ENCODE data around the gene SLC4A1. TPM values are rescaled to one million over a fixed set of nuclear protein-coding genes. Genes with fewer than 3 reads are reported as not detected.

Gene SLC4A1
- total RNA-seq, 1 experiment from 2014 or later: 0.22 TPM

GRCh38 chr17:44258811-44259351, 9.1 kb downstream of the SLC4A1 start:
- Histone ChIP-seq H4K20me1 (ENCODE audit: insufficient read depth) (no peaks in the 10 kb centered on the region), H3K36me3 (ENCODE audit: control insufficient read depth in 1 of 2, insufficient read depth in 2 of 2, low read length in 2 of 2) (no peaks in the 10 kb centered on the region), H3K4me1 (ENCODE audit: control insufficient read depth in 1 of 2, insufficient read depth in 2 of 2, low read length in 2 of 2) (no peaks in the 10 kb centered on the region), H3K9me3 (ENCODE audit: control insufficient read depth in 1 of 2, insufficient read depth in 1 of 2, low read depth in 1 of 2, low read length in 2 of 2) (no peaks in the 10 kb centered on the region), H3K79me2 (ENCODE audit: insufficient read depth, low read length) (no peaks in the 10 kb centered on the region), H3K4me3 (replicated peaks in 1 of 2; ENCODE audit: low read depth in 1 of 2, low read length in 2 of 2) (no peak overlapping the region), H2AFZ (ENCODE audit: low read depth, low read length, poor library complexity, severe bottlenecking) (no peak overlapping the region), H3K27me3 (ENCODE audit: insufficient read depth, low read length) (peaks cover 4% of the 10 kb centered on the region), H3K27ac (ENCODE audit: low read depth, low read length) (no peak overlapping the region; the same call in 1 of the 2 replicates), H3K9ac (ENCODE audit: low read length) (no peak overlapping the region), H3K9me2 (ENCODE audit: insufficient read depth) (no peaks in the 10 kb centered on the region), H3K4me2 (ENCODE audit: low read length) (no peak overlapping the region)
- peak; percentile 23; the same call in 1 of the 2 replicates for ATAC-seq
- no TSS peak for BruUV-seq (replicated peaks)
- ChIA-PET RAD21 (ENCODE audit: low non-redundant PET in 1 of 2, low total read pairs in 2 of 2, uncharacterized antibody in 2 of 2, unreplicated experiment in 2 of 2) (no interaction called here), POLR2A (no interaction called here), CTCF (no interaction called here)
- intact Hi-C loops (cut with micrococcal nuclease): no loop called here
- TF ChIP-seq JUND (IDR thresholded peaks at IDR 0.05) (no peak), FOSL1 (IDR thresholded peaks at IDR 0.05; ENCODE audit: low read depth) (no peak), POLR2A (IDR thresholded peaks at IDR 0.05; ENCODE audit: borderline replicate concordance, extremely low read depth, insufficient read depth, insufficient read length) (no peak)
- TF ChIP-seq, protein P1, sequence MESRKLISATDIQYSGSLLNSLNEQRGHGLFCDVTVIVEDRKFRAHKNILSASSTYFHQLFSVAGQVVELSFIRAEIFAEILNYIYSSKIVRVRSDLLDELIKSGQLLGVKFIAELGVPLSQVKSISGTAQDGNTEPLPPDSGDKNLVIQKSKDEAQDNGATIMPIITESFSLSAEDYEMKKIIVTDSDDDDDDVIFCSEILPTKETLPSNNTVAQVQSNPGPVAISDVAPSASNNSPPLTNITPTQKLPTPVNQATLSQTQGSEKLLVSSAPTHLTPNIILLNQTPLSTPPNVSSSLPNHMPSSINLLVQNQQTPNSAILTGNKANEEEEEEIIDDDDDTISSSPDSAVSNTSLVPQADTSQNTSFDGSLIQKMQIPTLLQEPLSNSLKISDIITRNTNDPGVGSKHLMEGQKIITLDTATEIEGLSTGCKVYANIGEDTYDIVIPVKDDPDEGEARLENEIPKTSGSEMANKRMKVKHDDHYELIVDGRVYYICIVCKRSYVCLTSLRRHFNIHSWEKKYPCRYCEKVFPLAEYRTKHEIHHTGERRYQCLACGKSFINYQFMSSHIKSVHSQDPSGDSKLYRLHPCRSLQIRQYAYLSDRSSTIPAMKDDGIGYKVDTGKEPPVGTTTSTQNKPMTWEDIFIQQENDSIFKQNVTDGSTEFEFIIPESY (IDR thresholded peaks at IDR 0.05; ENCODE audit: extremely low read depth, insufficient replicate concordance, low read length): no peak
- no peak for DNase-seq (ENCODE audit: low read depth, low spot score)

GRCh38 chr17:44257815-44258760, 9.8 kb downstream of the SLC4A1 start:
- DNase-seq (ENCODE audit: low read depth, low spot score): no peak
- H3K79me2 ChIP-seq (ENCODE audit: insufficient read depth, low read length): no peaks in the 10 kb centered on the region
- H3K9me3 ChIP-seq (ENCODE audit: control insufficient read depth in 1 of 2, insufficient read depth in 1 of 2, low read depth in 1 of 2, low read length in 2 of 2): no peaks in the 10 kb centered on the region
- POLR2A ChIA-PET: no interaction called here
- ATAC-seq: no peak
- H3K4me1 ChIP-seq (ENCODE audit: control insufficient read depth in 1 of 2, insufficient read depth in 2 of 2, low read length in 2 of 2): no peaks in the 10 kb centered on the region
- H2AFZ ChIP-seq (ENCODE audit: low read depth, low read length, poor library complexity, severe bottlenecking): no peak overlapping the region
- intact Hi-C loops (cut with micrococcal nuclease): no loop called here
- no peak overlapping the region for H3K27ac ChIP-seq (ENCODE audit: low read depth, low read length)
- H3K9me2 ChIP-seq (ENCODE audit: insufficient read depth): no peaks in the 10 kb centered on the region
- H3K4me3 ChIP-seq (replicated peaks in 1 of 2; ENCODE audit: low read depth in 1 of 2, low read length in 2 of 2): no peak overlapping the region
- H3K27me3 ChIP-seq (ENCODE audit: insufficient read depth, low read length): peaks cover 4% of the 10 kb centered on the region
- BruUV-seq (replicated peaks): no TSS peak
- H3K4me2 ChIP-seq (ENCODE audit: low read length): no peak overlapping the region
- H3K36me3 ChIP-seq (ENCODE audit: control insufficient read depth in 1 of 2, insufficient read depth in 2 of 2, low read length in 2 of 2): no peaks in the 10 kb centered on the region
- H4K20me1 ChIP-seq (ENCODE audit: insufficient read depth): no peaks in the 10 kb centered on the region
- TF ChIP-seq YY1 (IDR thresholded peaks at IDR 0.05; ENCODE audit: extremely low read depth, insufficient replicate concordance, low read depth, low read length): no peak
- TF ChIP-seq, protein P2, sequence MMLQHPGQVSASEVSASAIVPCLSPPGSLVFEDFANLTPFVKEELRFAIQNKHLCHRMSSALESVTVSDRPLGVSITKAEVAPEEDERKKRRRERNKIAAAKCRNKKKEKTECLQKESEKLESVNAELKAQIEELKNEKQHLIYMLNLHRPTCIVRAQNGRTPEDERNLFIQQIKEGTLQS (IDR thresholded peaks at IDR 0.05): no peak
- TF ChIP-seq POLR2AphosphoS5 (IDR thresholded peaks at IDR 0.05; ENCODE audit: low read depth, low read length): no peak
- no peak for TF ChIP-seq POLR2A (IDR thresholded peaks at IDR 0.05; ENCODE audit: borderline replicate concordance, extremely low read depth, insufficient read depth, insufficient read length)
- no peak for TF ChIP-seq SIN3A (IDR thresholded peaks at IDR 0.05; ENCODE audit: low read depth)
- no peak for TF ChIP-seq CEBPB (IDR thresholded peaks at IDR 0.05; ENCODE audit: low read depth)
- RAD21 ChIA-PET (ENCODE audit: low non-redundant PET in 1 of 2, low total read pairs in 2 of 2, uncharacterized antibody in 2 of 2, unreplicated experiment in 2 of 2): no interaction called here
- H3K9ac ChIP-seq (ENCODE audit: low read length): no peak overlapping the region
- CTCF ChIA-PET: no interaction called here
